ENCODE data around the gene COL1A1. TPM values are rescaled to one million over a fixed set of nuclear protein-coding genes. Genes with fewer than 3 reads are reported as not detected.

The COL1A1 gene
- total RNA-seq, 1 donor from 2014 or later: 12,796 TPM

DNA sequence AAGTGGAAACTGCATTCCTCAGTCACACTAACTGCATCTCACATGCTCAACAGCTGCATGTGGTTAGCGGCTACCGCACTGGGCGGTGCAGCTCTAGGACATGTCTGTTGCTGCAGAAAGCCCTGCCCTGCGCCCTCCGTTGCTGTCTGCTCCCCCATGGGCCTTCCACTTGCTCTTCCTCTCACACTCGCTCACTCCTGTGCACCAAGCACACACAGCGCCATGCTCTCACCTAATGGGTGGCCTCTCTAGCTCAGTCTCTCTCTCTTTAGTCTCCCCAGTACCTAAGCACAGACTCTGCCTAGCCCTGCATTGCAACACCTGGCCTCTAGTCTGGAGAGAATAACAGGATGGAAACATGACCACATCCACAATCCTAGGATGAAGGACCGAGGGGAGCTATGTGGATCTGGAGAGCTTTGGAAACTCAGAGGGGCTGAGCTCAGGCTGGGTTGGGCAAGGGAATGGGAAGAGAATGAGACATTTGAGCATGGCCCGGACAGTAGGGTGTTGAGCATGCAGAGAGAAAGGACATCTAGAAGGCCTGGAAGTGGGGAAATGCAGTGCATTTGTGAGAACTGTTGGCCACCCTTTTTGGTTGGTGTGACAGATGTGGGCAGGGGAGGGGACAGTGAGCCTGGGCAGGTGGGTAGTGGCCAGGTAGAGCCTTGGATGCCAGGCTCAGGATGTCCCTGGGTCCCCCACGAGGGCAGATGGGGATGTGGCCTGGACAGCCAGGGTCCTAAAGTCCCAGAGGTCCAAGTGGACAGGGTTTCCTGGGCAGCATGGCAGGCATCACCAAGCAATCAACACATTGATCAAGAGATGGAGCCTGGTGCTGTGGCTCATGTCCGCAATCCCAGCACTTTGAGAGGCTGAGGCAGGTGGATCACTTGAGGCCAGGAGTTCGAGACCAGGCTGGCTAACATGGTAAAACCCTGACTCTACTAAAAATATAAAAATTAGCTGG, 19.6 kb downstream of the COL1A1 start:
- DNase-seq (ENCODE audit: low read depth) (peak; percentile 71), FAIRE-seq (no peak)
- H3K4me3 ChIP-seq (ENCODE audit: insufficient read depth, low read depth, low read length): no peak overlapping the region
- H2AFZ ChIP-seq (ENCODE audit: low read depth, low read length): no peak overlapping the region
- no peaks in the 10 kb centered on the region for H3K9me3 ChIP-seq (ENCODE audit: insufficient read depth, low read depth, low read length)
- H3K4me1 ChIP-seq (ENCODE audit: insufficient read depth, low read length): peaks cover 37% of the 10 kb centered on the region
- peaks cover 55% of the 10 kb centered on the region for H4K20me1 ChIP-seq (ENCODE audit: insufficient read depth, low read length)
- H3K36me3 Mint-ChIP-seq (ENCODE audit: low read depth, unreplicated experiment): peaks cover 28% of the 10 kb centered on the region
- peaks cover 30% of the 10 kb centered on the region for H3K36me3 ChIP-seq (ENCODE audit: insufficient read depth, low read length)
- peak overlapping the region; percentile 73 for H3K4me3 Mint-ChIP-seq (ENCODE audit: unreplicated experiment)
- peak overlapping the region; percentile 53 for H3K9ac ChIP-seq (ENCODE audit: low read length)
- peaks cover 68% of the 10 kb centered on the region for H3K4me1 Mint-ChIP-seq (ENCODE audit: low read depth, unreplicated experiment)
- H3K27ac Mint-ChIP-seq (ENCODE audit: unreplicated experiment): peak overlapping the region; percentile 98
- peaks cover 9% of the 10 kb centered on the region for H3K79me2 ChIP-seq (ENCODE audit: insufficient read depth, low read length)
- H3K4me2 ChIP-seq (ENCODE audit: low read length): no peak overlapping the region
- peaks cover 3% of the 10 kb centered on the region for H3K9me3 Mint-ChIP-seq (ENCODE audit: unreplicated experiment)
- no peaks in the 10 kb centered on the region for H3K27me3 ChIP-seq (ENCODE audit: insufficient read depth, low read length)
- TF ChIP-seq EZH2 (IDR thresholded peaks at IDR 0.05; ENCODE audit: insufficient read depth, low read length) (no peak), CTCF (IDR thresholded peaks at IDR 0.05; ENCODE audit: insufficient read depth, low read depth, low read length) (no peak)
- no peaks in the 10 kb centered on the region for H3K27me3 Mint-ChIP-seq (ENCODE audit: low read depth, unreplicated experiment)
- H3K27ac ChIP-seq (ENCODE audit: low read depth, low read length): peak overlapping the region; percentile 100

DNA sequence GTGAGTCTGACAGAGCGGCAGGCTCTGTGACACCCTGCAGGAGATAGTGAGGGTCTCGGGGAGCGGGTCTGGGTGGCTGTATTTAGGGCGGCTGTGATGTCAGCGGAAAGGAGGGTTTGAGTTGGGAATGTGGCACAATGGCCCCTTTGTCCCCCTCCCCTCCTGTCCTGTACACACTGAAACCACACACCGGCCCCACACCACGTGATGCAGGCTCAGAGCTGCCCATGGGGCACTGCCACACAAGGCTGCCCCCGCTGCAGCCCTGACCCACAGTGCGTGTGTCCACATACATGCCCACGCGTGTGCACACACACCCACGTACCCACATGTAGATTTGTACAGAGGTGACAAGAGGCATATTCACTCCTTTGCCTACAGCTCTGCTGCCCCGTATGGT, 20.3 kb downstream of the COL1A1 start:
- H3K9ac ChIP-seq (ENCODE audit: low read length): peak overlapping the region; percentile 53
- peaks cover 26% of the 10 kb centered on the region for H3K36me3 Mint-ChIP-seq (ENCODE audit: low read depth, unreplicated experiment)
- FAIRE-seq (no peak), DNase-seq (ENCODE audit: low read depth) (no peak)
- peaks cover 23% of the 10 kb centered on the region for H3K36me3 ChIP-seq (ENCODE audit: insufficient read depth, low read length)
- no peak overlapping the region for H3K4me2 ChIP-seq (ENCODE audit: low read length)
- H3K27ac Mint-ChIP-seq (ENCODE audit: unreplicated experiment): peak overlapping the region; percentile 98
- peaks cover 4% of the 10 kb centered on the region for H3K79me2 ChIP-seq (ENCODE audit: insufficient read depth, low read length)
- no peaks in the 10 kb centered on the region for H3K27me3 Mint-ChIP-seq (ENCODE audit: low read depth, unreplicated experiment)
- no peaks in the 10 kb centered on the region for H3K9me3 ChIP-seq (ENCODE audit: insufficient read depth, low read depth, low read length)
- H3K4me3 ChIP-seq (ENCODE audit: insufficient read depth, low read depth, low read length): no peak overlapping the region
- H3K9me3 Mint-ChIP-seq (ENCODE audit: unreplicated experiment): peaks cover 3% of the 10 kb centered on the region
- H2AFZ ChIP-seq (ENCODE audit: low read depth, low read length): no peak overlapping the region
- H3K27ac ChIP-seq (ENCODE audit: low read depth, low read length): peak overlapping the region; percentile 100
- no peaks in the 10 kb centered on the region for H3K27me3 ChIP-seq (ENCODE audit: insufficient read depth, low read length)
- H3K4me1 ChIP-seq (ENCODE audit: insufficient read depth, low read length): peaks cover 38% of the 10 kb centered on the region
- H3K4me3 Mint-ChIP-seq (ENCODE audit: unreplicated experiment): peak overlapping the region; percentile 58
- TF ChIP-seq CTCF (IDR thresholded peaks at IDR 0.05; ENCODE audit: insufficient read depth, low read depth, low read length) (no peak), EZH2 (IDR thresholded peaks at IDR 0.05; ENCODE audit: insufficient read depth, low read length) (no peak)
- peaks cover 48% of the 10 kb centered on the region for H4K20me1 ChIP-seq (ENCODE audit: insufficient read depth, low read length)
- H3K4me1 Mint-ChIP-seq (ENCODE audit: low read depth, unreplicated experiment): peaks cover 67% of the 10 kb centered on the region
